Gastrocnemius medialis (tissue), 4 donors: ENCODE data around the gene MRPL20. TPM values are rescaled to one million over a fixed set of nuclear protein-coding genes. Genes with fewer than 3 reads are reported as not detected.
"Not testable (repeated sequence)": the region's sequence is repeated elsewhere in the genome, so short reads cannot be mapped to it uniquely, and the experiment has no call there.

ENCODE experiments used
- ATAC-seq, 2 donors: fragments of 150-250 bp; one replicate each; pipeline ENCODE4 v1.9.1; 2016
- DNase-seq, 2 donors: peaks; one replicate each; pipeline ENCODE4 v3.0.0-alpha.2; 2019
- H3K27ac ChIP-seq, 4 donors: fragments of 200-600 bp; sonication (generic); 1 replicate in 1 of 4; 2 replicates in 3 of 4; pipeline ENCODE4 v1.5.1; 2016 to 2018; ENCODE audit warnings: mild to moderate bottlenecking in 2 of 4, moderate library complexity in 1 of 4
- H3K27me3 ChIP-seq, 3 donors: fragments of 200-600 bp; sonication (generic) in 2 of 3; 1 replicate in 1 of 3; 2 replicates in 2 of 3; pipeline versions ENCODE4 v1.5.1 to v1.6.0; 2016 to 2019; ENCODE audit warnings: mild to moderate bottlenecking in 1 of 3, moderate library complexity in 1 of 3
- H3K36me3 ChIP-seq, 2 donors: fragments of 200-600 bp; sonication (generic) in 1 of 2; one replicate each; pipeline ENCODE4 v1.5.1; 2017 to 2018
- H3K4me1 ChIP-seq, 2 donors: fragments of 200-600 bp; sonication (generic) in 1 of 2; one replicate each; pipeline ENCODE4 v1.5.1; 2016 to 2017; ENCODE audit warnings: mild to moderate bottlenecking in 2 of 2
- H3K4me3 ChIP-seq, 4 donors: fragments of 200-600 bp; sonication (generic) in 3 of 4; 1 replicate in 1 of 4; 2 replicates in 3 of 4; pipeline ENCODE4 v1.5.1; 2016 to 2019; ENCODE audit warnings: mild to moderate bottlenecking in 2 of 4
- H3K9me3 ChIP-seq, 3 donors: fragments of 200-600 bp; sonication (generic) in 2 of 3; 1 replicate in 1 of 3; 2 replicates in 2 of 3; pipeline ENCODE4 v1.5.1; 2016 to 2019
- CTCF ChIP-seq, 5 experiments: fragments of 450-650 bp in 3 of 5; fragments of 200-600 bp in 2 of 5; sonication (generic) in 2 of 5; IDR thresholded peaks in 4 of 5; conservative IDR thresholded peaks in 1 of 5; 1 replicate in 4 of 5; 2 replicates in 1 of 5; pipeline ENCODE4 v1.5.1; 2016 to 2019; ENCODE audit warnings: antibody characterized with exemption in 5 of 5, mild to moderate bottlenecking in 3 of 5, moderate library complexity in 3 of 5
- POLR2A ChIP-seq, 2 donors: fragments of 450-650 bp; IDR thresholded peaks; one replicate each; pipeline ENCODE4 v1.6.1; 2017; ENCODE audit warnings: antibody characterized with exemption in 2 of 2, mild to moderate bottlenecking in 2 of 2, moderate library complexity in 2 of 2
- in situ Hi-C, 4 donors: fragments of 200-750 bp; cut with MboI; loops; one replicate each; pipeline versions ENCODE4 v1.15.0 to v1.8.0; 2017; ENCODE audit warnings: low sequenced_read_pairs in 4 of 4
- intact Hi-C: fragments of 100-400 bp; cut with DNase I; formaldehyde crosslinking; loops from one replicate; pipeline ENCODE4 v1.15.1; 2023; ENCODE audit warnings: low total_unique reads
- total RNA-seq, 4 donors: library from RNA; depleted of rRNA; stranded (reverse); fragments of >200 nt; gene quantifications; one replicate each; pipeline versions ENCODE4 v1.1.0 to v1.2.3, GENCODE V29; 2016

MRPL20 gene
- 100 to 1,000 TPM; 167 to 260 (median 203) TPM for total RNA-seq

- peaks cover 35% of the 10 kb centered on the region in 2 donors for H3K4me1 ChIP-seq
- intact Hi-C loops (loop anchor here (1.0 to 2.0 kb wide), 3 partner anchors 8 to 134 kb away; partner anchors contain the start of genes AURKAIP1, CCNL2 and UBE2J2), in situ Hi-C loops (no loop called here)
- H3K36me3 ChIP-seq: peaks cover 0 to 15% of the 10 kb centered on the region in 2 donors
- no peaks in the 10 kb centered on the region for H3K27me3 ChIP-seq
- no peak for TF ChIP-seq CTCF (IDR thresholded peaks at IDR 0.05 in 4 of 5, conservative IDR thresholded peaks at IDR 0.05 in 1 of 5)
- peak; percentile 62 to 86 for TF ChIP-seq POLR2A (IDR thresholded peaks at IDR 0.05)
- peak; percentile 91 to 93 for DNase-seq
- peak within 1 kb of the TSS; percentile 85 to 100 (median 93) for H3K4me3 ChIP-seq
- ATAC-seq: peak; percentile 97 to 98
- H3K27ac ChIP-seq: peak within 1 kb of the TSS; percentile 79 to 95 (median 84)
- no peaks in the 10 kb centered on the region for H3K9me3 ChIP-seq
These were observed at the start of gene MRPL20 for GRCh38 chr1:1406821-1407635. MRPL20 (minus strand) TSS chr1:1407293; CDS start chr1:1407217, 76 bp downstream.

GRCh38 chr1:1456683-1457255 lies 49.7 kb upstream of the MRPL20 start:
- H3K4me1 ChIP-seq, in situ Hi-C loops, H3K27ac ChIP-seq, intact Hi-C loops, H3K27me3 ChIP-seq, H3K9me3 ChIP-seq, H3K36me3 ChIP-seq, H3K4me3 ChIP-seq, DNase-seq, ATAC-seq: not testable (repeated sequence)

GRCh38 chr1:1455934-1456333 lies 48.8 kb upstream of the MRPL20 start:
- H3K36me3 ChIP-seq, ATAC-seq, intact Hi-C loops, H3K4me3 ChIP-seq, H3K4me1 ChIP-seq, H3K27me3 ChIP-seq, H3K9me3 ChIP-seq, in situ Hi-C loops, H3K27ac ChIP-seq, DNase-seq: not testable (repeated sequence)

GRCh38 chr1:1455366-1455884 lies 48.3 kb upstream of the MRPL20 start:
- Histone ChIP-seq H3K9me3 (no peaks in the 10 kb centered on the region), H3K36me3 (no peaks in the 10 kb centered on the region), H3K27me3 (no peaks in the 10 kb centered on the region), H3K27ac (no peak overlapping the region), H3K4me3 (no peak overlapping the region), H3K4me1 (no peaks in the 10 kb centered on the region)
- ATAC-seq (no peak), DNase-seq (no peak)
- in situ Hi-C loops: no loop called here
- TF ChIP-seq POLR2A (IDR thresholded peaks at IDR 0.05) (no peak), CTCF (IDR thresholded peaks at IDR 0.05 in 4 of 5, conservative IDR thresholded peaks at IDR 0.05 in 1 of 5) (no peak)
- intact Hi-C loops: no loop called here

GRCh38 chr1:1454286-1455056 lies 47.4 kb upstream of the MRPL20 start:
- H3K27ac ChIP-seq, in situ Hi-C loops, ATAC-seq, H3K9me3 ChIP-seq, H3K4me3 ChIP-seq, DNase-seq, intact Hi-C loops, H3K27me3 ChIP-seq, H3K4me1 ChIP-seq, H3K36me3 ChIP-seq: not testable (repeated sequence)

DNA sequence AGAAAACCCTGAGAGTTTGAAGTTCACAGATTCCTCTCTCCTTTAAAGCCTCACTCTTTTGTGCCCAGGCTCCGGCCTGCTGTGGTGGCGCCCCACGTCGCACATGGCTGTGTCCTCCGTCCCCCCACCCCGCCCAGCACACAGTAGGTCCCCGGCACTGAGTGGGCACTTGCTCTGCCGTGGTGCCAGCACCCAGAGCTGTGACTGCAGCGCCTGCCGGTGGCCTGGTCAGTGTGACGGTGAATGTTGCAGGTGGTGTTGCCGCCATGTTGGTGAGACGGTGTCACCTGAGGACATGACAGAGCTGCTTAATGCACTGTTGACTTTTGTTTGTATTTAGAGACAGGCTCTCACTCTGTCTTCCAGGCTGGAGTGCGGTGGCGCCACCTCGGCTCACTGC lies 45.8 kb upstream of the MRPL20 start:
- in situ Hi-C loops (no loop called here), intact Hi-C loops (no loop called here)
- no peaks in the 10 kb centered on the region for H3K27me3 ChIP-seq
- H3K4me1 ChIP-seq: no peaks in the 10 kb centered on the region
- DNase-seq: no peak
- no peaks in the 10 kb centered on the region for H3K9me3 ChIP-seq
- ATAC-seq: no peak
- H3K4me3 ChIP-seq: no peak overlapping the region
- no peaks in the 10 kb centered on the region for H3K36me3 ChIP-seq
- H3K27ac ChIP-seq: no peak overlapping the region
- TF ChIP-seq POLR2A (IDR thresholded peaks at IDR 0.05) (no peak), CTCF (IDR thresholded peaks at IDR 0.05 in 4 of 5, conservative IDR thresholded peaks at IDR 0.05 in 1 of 5) (no peak)

GRCh38 chr1:1452365-1452739 lies 45.3 kb upstream of the MRPL20 start:
- intact Hi-C loops, H3K27ac ChIP-seq, H3K27me3 ChIP-seq, H3K36me3 ChIP-seq, H3K4me1 ChIP-seq, in situ Hi-C loops, DNase-seq, H3K9me3 ChIP-seq, H3K4me3 ChIP-seq, ATAC-seq: not testable (repeated sequence)
